Right forelimb (tissue), 1 donor: ENCODE measurements around the gene AMH.
A peak's percentile ranks its signal among the peaks of the same experiment; 100 is the strongest.

Experiments
- DNase-seq: peaks from one replicate; pipeline ENCODE4 v3.0.0-alpha.2; 2018

Gene AMH

DNA sequence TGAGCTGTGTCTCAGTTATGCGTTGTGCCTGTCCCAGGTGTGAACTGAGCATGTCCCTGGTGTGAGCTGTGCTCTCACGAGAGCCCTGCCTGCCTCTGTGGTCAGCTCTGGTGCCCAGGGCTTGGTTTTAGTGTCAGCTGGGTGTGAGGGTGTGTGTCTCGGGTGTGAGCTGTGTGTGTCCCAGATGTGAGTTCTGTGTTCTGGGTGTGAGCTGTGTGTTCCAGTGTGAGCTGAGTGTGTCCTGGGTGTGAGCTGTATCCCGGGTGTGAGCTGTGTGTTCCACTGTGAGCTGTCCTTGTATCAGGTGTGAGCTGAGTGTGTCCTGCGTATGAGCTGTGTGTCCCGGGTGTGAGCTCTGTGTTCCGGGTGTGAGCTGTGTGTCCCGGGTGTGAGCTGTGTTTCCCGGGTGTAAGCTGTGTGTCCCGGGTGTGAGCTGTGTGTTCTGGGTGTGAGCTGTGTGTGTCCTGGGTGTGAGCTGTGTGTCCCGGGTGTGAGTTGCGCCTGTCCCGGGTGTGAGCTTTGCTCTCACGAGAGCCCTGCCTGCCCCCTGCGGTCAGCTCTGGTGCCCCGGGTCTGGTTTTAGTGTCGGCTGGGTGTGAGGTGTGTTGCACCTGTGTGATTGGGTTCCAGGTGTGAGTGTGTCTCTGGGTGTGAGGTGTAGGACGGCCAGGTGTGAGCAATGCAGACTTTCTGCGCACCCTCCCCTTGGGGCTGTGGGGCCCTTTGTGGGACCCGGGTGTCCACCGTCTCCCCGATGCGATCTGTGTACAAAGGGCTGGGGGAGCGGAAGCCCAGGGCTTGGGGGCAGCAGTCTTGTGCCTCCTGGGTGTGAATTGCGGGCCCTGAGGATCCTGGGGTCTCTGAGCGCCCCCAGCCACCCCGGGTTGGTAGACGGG is 39.9 kb downstream of the AMH start:
- peak; percentile 31 for DNase-seq

DNA sequence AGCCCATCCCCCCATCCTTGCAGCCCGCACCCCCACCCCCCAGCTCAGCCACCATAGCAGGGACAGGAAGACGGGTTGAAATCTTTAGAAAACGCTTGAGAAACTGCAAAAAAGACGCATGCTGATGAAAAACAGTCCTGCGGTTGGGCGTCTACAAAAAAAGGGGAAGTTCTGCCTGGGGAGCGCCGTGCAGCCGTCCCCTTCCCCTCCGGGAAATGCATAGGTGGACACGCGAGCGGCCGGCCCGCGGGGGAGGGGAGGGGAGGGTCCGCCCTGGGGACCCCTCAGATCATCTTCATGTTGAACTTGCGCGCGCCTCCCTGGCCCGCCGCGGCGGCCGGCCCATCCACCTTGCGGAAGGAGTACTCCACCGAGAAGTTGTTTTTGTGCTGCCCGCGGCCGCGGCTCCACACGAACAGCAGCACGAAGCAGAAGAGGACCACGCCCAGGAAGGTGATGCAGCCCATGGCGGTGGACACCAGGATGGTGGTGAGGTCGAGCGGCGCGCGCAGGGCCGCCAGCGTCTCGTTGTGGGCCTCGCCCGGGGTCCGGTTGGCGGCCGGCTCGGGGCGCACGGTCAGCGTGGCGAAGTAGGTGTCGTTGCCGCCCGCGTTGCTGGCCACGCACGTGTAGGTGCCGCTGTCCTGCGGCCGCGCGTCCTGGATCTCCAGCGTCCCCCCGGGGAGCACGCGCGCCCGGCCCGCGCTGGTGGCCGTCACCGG is 40.8 kb downstream of the AMH start:
- peak; percentile 45 for DNase-seq

DNA sequence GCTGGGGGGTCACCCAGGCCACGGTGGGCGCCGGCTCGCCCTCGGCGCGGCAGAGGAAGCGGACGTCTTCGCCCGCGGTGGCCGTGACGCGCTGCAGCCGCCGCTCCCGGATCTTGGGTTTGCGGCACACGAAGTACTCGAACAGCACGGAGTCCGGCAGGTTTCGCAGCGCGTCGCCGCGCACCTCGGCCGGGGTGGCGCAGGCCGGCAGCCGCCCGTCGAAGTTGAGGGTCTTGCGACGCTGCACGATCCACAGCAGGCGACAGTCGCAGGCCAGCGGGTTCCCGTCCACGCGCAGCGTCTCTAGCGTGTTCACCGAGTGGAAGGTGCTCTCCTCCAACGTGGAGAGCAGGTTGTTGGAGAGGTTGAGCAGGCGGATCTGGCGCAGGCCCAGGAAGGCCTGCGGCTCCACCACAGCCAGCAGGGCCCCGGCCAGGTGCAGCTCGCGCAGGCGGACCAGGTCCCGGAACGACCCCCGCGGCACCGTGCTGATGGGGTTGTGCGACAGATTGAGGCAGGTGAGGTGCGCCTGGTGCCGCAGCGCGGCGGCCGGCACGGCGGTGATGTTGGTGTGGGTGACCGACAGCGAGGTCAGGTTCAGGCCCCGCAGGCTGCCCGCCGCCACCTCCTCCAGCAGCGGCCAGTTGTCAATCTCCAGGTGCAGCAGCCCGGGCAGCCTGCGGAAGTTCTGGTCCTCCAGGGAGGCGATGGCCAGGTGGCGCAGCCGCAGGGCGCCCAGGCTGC is 41.5 kb downstream of the AMH start:
- DNase-seq: peak; percentile 46

DNA sequence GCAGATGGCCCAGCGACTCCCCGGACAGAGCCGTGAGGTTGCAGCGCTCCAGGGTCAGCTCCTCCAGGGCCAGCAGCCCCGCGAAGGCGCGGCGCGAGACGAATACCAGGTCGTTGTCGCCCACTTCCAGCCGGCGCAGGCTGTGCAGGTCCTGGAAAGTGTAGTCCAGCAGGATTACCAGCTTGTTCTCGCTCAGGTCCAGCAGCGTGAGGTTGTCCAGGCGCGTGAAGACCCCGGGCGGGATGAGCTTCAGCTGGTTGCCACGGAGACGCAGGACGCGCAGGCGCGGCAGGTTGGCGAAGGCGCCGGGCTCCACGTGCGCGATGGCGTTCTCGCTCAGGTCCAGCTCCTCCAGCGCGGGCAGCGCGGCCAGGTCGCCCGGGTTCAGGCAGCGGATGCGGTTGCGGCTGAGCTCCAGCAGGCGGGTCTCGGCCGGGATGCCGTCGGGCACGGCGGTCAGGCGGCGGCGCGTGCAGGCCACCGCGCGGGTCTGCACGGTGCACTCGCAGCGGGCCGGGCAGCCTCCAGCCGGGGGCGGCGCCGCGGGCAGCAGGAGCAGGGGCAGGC is 42.1 kb downstream of the AMH start:
- DNase-seq: peak; percentile 47

DNA sequence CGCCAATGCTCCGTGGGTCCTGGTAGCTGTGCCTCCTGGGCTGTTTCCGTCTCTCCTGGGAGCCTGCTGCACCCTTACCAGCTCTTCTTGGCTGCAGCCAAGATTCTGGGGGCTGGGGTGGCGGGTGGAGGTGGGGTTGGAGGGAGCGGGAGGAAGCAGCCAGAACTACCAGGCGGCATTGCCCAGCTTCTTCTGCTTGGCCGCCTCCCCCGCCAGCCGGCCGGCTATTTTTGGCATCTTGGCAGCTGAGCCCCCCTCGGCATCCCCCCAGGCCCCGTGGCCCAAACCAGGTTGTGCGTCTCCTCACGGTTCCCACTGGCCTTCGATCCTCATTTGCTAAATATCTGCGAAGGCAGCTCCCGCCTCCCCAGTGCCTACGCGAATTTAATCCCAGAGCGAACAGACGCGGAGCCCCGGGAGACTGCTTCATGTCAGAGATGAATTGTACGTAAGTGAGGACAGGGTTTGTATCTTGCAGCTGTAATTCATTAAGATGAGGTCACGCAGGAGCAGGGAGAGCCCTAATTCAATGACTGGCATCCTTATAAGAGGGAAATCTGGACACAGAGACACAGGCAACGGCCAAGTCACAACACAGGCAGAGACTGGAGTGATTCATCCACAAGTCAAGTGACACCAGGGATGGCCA is 45.7 kb downstream of the AMH start:
- no peak for DNase-seq

DNA sequence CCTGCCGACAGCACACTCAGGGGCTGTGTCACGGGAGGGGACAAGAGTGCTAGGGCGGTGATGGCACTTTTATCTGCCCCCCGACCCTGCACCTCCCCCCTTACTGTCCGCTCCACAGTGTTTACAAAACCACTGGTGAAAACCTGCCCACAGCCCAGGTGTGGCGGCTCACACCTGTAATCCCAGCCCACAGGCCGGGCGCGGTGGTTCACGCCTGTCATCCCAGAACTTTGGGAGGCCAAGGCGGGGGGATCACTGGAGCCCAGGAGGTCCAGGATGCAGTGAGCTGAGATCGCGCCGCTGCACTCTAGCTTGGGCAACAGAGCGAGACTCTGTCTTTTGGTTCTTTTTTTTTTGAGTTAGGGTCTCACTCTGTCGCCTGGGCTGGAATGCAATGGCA is 47.0 kb downstream of the AMH start:
- DNase-seq: no peak

DNA sequence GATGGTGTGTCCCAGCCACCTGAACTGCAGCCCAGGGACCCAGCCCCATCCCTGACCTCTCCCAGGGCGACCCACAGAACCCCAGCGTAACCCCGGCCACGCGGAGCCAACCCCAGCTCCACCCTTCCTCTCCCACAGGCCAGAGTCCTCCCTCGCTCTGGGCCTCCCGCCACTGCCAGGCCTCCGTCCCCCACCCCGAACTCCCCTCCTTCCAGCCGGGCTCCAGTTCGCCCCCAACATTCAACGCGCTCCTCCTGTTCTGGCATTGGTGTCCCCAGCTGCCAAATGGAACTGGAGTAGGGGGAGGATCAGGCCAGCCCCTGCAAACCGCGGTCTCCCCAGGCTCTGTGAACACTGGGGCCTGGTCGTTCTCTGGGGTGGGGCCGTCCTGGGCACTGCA is 51.4 kb downstream of the AMH start:
- DNase-seq: no peak
